Fibroblast of lung (primary cell): ENCODE results near the gene GRK3.
"Not testable (repeated sequence)": the region's sequence is repeated elsewhere in the genome, so short reads cannot be mapped to it uniquely, and the experiment has no call there.

Source experiments
- CTCF ChIP-seq, 2 donors: IDR thresholded peaks in 1 of 2; conservative IDR thresholded peaks in 1 of 2; 1 replicate in 1 of 2; 2 replicates in 1 of 2; pipeline ENCODE4 v1.5.1; 2011 to 2012; ENCODE audit warnings: low read length in 2 of 2, control low read depth in 1 of 2, inconsistent platforms in 1 of 2, low read depth in 1 of 2, mild to moderate bottlenecking in 1 of 2
- EZH2 ChIP-seq: IDR thresholded peaks from 2 replicates; pipeline ENCODE4 v1.5.1; 2012; ENCODE audit warnings: low read length, control low read depth, mild to moderate bottlenecking; ENCODE audit errors: missing control alignments

GRCh38 chr22:25581452-25581851 is 17.0 kb downstream of the GRK3 start:
- TF ChIP-seq CTCF (conservative IDR thresholded peaks at IDR 0.05 in 1 of 2, IDR thresholded peaks at IDR 0.05 in 1 of 2; ENCODE audit: low read depth in 1 of 2, low read length in 2 of 2); EZH2: not testable (repeated sequence)
